T47D (cell line): ENCODE measurements around the gene GANC.

Experiments used
- DNase-seq, 2 experiments: peaks; one replicate each; pipeline versions ENCODE4 v3.0.0 to v3.0.0-alpha.2; 2011 to 2012; ENCODE audit warnings: low read depth in 1 of 2, low spot score in 1 of 2
- JUND ChIP-seq: IDR thresholded peaks from 2 replicates; pipeline ENCODE4 v1.6.1; 2012; ENCODE audit warnings: low read depth
- in situ Hi-C: cut with HindIII; loops from 2 replicates; pipeline ENCODE4 v1.10.0; 2016; ENCODE audit warnings: low sequenced_read_pairs, low pct_unique_long_range_greater_than_20kb

The GANC gene

GRCh38 chr15:42267286-42267685, 5.7 kb upstream of the GANC start:
- in situ Hi-C loops = no loop called here
- TF ChIP-seq JUND = no peak
- DNase-seq = no peak

- in situ Hi-C loops = no loop called here
- no peak; the same call in 1 of the 2 replicates for TF ChIP-seq JUND
These were observed 2.5 kb upstream of the GANC start for GRCh38 chr15:42270551-42270950.

GRCh38 chr15:42270996-42271395, 2.0 kb upstream of the GANC start:
- in situ Hi-C loops = no loop called here
- DNase-seq = peak; percentile 62 to 93
- peak; percentile 81 for TF ChIP-seq JUND

More at GRCh38 chr15:42270551-42270950, 2.5 kb upstream of the GANC start:
- peak; percentile 9 to 71 for DNase-seq

GRCh38 chr15:42273900-42274701, 1.1 kb downstream of the GANC start:
- in situ Hi-C loops = no loop called here
- TF ChIP-seq JUND = no peak
- peak; percentile 9 to 45 for DNase-seq

GRCh38 chr15:42274702-42274989, 1.6 kb downstream of the GANC start:
- no peak for DNase-seq
- in situ Hi-C loops = no loop called here
- no peak for TF ChIP-seq JUND

- no peak for DNase-seq
- in situ Hi-C loops = no loop called here
- TF ChIP-seq JUND = no peak
These were observed 2.9 kb downstream of the GANC start for GRCh38 chr15:42275780-42276391.

GRCh38 chr15:42276762-42277161, 3.8 kb downstream of the GANC start:
- no peak for TF ChIP-seq JUND

GRCh38 chr15:42279234-42279723, 6.3 kb downstream of the GANC start:
- in situ Hi-C loops = no loop called here
- DNase-seq = no peak
- no peak for TF ChIP-seq JUND

More at GRCh38 chr15:42276762-42277161, 3.8 kb downstream of the GANC start:
- in situ Hi-C loops = no loop called here
- no peak for DNase-seq

- TF ChIP-seq JUND = no peak
- in situ Hi-C loops = no loop called here
- no peak for DNase-seq
These were observed 9.3 kb downstream of the GANC start for GRCh38 chr15:42282344-42282743.

- no peak for TF ChIP-seq JUND
- no peak for DNase-seq
- in situ Hi-C loops = no loop called here
These were observed 9.9 kb downstream of the GANC start for GRCh38 chr15:42282926-42283325.

GRCh38 chr15:42283671-42284070, 10.7 kb downstream of the GANC start:
- DNase-seq = no peak
- in situ Hi-C loops = no loop called here

GRCh38 chr15:42284551-42284950, 11.6 kb downstream of the GANC start:
- in situ Hi-C loops = no loop called here
- TF ChIP-seq JUND = no peak
- DNase-seq = no peak

More at GRCh38 chr15:42283671-42284070, 10.7 kb downstream of the GANC start:
- TF ChIP-seq JUND = no peak

GRCh38 chr15:42285034-42285433, 12.0 kb downstream of the GANC start:
- TF ChIP-seq JUND = no peak
- in situ Hi-C loops = no loop called here

More at GRCh38 chr15:42285034-42285433, 12.0 kb downstream of the GANC start:
- no peak for DNase-seq
